Measurements from ENCODE around the gene CSH1. TPM values are rescaled to one million over a fixed set of nuclear protein-coding genes. Genes with fewer than 3 reads are reported as not detected.

Gene CSH1
- polyA plus RNA-seq, 1 of the 3 experiments (the other 2 are of a cell fraction): not detected

DNA sequence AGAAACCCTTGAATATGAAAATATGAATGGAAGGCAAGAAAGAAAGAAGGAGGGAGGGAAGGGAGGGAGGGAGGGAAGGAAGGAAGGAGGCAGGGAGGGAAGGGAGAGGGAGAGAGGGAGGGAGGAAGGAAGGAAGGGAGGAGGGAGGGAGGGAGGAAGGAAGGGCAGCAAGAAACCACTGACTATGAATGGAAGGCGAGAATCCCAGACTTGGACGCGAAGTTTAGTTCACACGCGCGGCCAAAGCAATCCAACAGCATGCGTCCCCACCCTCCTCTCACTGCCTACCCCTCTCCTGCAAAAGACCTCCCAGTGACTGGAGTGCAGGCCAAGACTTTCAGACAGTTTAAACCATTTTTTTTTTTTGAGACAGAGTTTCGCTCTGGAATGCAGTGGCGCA lies 46.0 kb downstream of the CSH1 start:
- Histone ChIP-seq H3K79me2 (ENCODE audit: insufficient read depth) (no peaks in the 10 kb centered on the region), H3K4me1 (ENCODE audit: control insufficient read depth in 1 of 2, insufficient read depth in 2 of 2, low read depth in 1 of 2, low read length in 1 of 2) (no peaks in the 10 kb centered on the region), H3K27me3 (ENCODE audit: insufficient read depth) (peaks cover 9% of the 10 kb centered on the region; the same call in 1 of the 2 replicates), H3F3A (replicated peaks; ENCODE audit: insufficient read depth) (peaks cover 3% of the 10 kb centered on the region), H3K9me3 (no peaks in the 10 kb centered on the region), H2AFZ (ENCODE audit: low read depth) (no peak overlapping the region), H3K4me3 (ENCODE audit: low read depth in 2 of 2, low read length in 1 of 2) (no peak overlapping the region), H3K9me2 (no peaks in the 10 kb centered on the region), H3K4me2 (no peak overlapping the region), H3K9ac (no peak overlapping the region), H4K20me1 (ENCODE audit: insufficient read depth) (no peaks in the 10 kb centered on the region), H3K36me3 (replicated peaks in 1 of 2; ENCODE audit: control insufficient read depth in 1 of 2, insufficient read depth in 2 of 2, low read length in 1 of 2) (no peaks in the 10 kb centered on the region), H3K27ac (ENCODE audit: low read depth in 2 of 2, low read length in 1 of 2) (no peak overlapping the region)
- ChIA-PET CTCF (interaction anchor here (1.4 to 6.4 kb wide), 2 partner anchors 16 to 39 kb away, joined by 4 to 50 read pairs; no protein-coding TSS in a partner anchor), POLR2A (no interaction called here)
- TF ChIP-seq GABPA (IDR thresholded peaks at IDR 0.05; ENCODE audit: low read depth) (no peak), RAD21 (IDR thresholded peaks at IDR 0.05; ENCODE audit: low read length) (no peak), FOSL2 (IDR thresholded peaks at IDR 0.05; ENCODE audit: borderline replicate concordance, low read depth) (no peak), MEF2A (IDR thresholded peaks at IDR 0.05; ENCODE audit: borderline replicate concordance, low read depth) (no peak), JUND (IDR thresholded peaks at IDR 0.05) (no peak), ELF1 (IDR thresholded peaks at IDR 0.05) (no peak), RFX5 (IDR thresholded peaks at IDR 0.05; ENCODE audit: low read length) (no peak), EZH2phosphoT487 (IDR thresholded peaks at IDR 0.05; ENCODE audit: borderline replicate concordance, low read depth) (no peak), NRF1 (IDR thresholded peaks at IDR 0.05; ENCODE audit: low read depth, low read length) (no peak), GATA2 (CRISPR knock-in tag; IDR thresholded peaks at IDR 0.05) (no peak)
- TF ChIP-seq, protein P1, sequence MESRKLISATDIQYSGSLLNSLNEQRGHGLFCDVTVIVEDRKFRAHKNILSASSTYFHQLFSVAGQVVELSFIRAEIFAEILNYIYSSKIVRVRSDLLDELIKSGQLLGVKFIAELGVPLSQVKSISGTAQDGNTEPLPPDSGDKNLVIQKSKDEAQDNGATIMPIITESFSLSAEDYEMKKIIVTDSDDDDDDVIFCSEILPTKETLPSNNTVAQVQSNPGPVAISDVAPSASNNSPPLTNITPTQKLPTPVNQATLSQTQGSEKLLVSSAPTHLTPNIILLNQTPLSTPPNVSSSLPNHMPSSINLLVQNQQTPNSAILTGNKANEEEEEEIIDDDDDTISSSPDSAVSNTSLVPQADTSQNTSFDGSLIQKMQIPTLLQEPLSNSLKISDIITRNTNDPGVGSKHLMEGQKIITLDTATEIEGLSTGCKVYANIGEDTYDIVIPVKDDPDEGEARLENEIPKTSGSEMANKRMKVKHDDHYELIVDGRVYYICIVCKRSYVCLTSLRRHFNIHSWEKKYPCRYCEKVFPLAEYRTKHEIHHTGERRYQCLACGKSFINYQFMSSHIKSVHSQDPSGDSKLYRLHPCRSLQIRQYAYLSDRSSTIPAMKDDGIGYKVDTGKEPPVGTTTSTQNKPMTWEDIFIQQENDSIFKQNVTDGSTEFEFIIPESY (IDR thresholded peaks at IDR 0.05; ENCODE audit: borderline replicate concordance, low read depth): no peak
- WGBS (ENCODE audit: low lambda C conversion rate): 94% methylated on average over 9 of the region's 9 CpGs
- no peak for DNase-seq

DNA sequence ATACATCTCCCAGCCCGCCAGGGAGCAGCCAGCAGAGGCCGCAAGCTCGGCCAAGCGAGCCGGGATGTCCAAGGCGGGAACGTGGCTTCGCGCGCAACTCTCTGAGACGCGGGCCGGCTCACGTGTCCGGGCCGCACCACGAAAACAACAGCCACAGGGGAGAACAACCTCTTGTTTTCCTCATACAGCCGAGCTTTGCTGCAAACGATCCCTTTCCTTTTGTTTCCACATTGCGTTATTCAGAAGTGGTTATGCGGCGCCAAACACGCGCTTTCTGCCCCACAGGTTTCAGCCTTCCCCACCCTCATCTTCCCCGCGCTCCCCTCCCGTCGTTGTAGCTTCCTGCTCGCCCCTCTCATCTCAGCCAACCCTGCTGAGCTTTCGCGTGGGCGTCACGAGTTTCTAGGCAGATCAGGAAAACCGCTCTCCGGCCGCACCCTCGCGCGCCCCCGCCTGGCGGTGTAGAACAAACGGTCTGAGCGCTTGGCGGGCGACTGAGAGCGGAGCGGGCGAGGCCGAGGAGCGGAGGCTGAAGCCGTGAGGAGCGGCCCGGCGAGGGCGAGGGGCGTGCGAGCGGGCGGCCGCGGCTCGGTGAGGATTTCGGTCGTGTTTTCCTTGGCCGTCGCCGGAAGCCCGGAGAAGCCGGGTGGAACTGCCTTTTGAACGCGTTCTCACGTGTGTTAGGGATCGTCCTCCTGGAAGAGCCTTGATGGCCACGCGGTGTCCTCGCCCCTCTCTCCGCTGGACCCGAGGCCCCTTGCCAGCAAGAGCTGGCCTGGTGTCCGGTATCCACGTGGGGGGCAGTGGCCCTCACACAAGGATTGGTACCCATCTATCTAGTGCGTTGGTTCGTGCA lies 47.3 kb downstream of the CSH1 start:
- DNase-seq: peak; percentile 66
- H3K27ac ChIP-seq (ENCODE audit: low read depth in 2 of 2, low read length in 1 of 2): no peak overlapping the region
- H4K20me1 ChIP-seq (ENCODE audit: insufficient read depth): no peaks in the 10 kb centered on the region
- TF ChIP-seq SIN3A (IDR thresholded peaks at IDR 0.05; ENCODE audit: borderline replicate concordance, low read depth, low read length): no peak
- TF ChIP-seq RAD21 (IDR thresholded peaks at IDR 0.05; ENCODE audit: low read length): no peak
- TF ChIP-seq RFX5 (IDR thresholded peaks at IDR 0.05; ENCODE audit: low read length): peak; percentile 95
- ChIA-PET CTCF (interaction anchor here (0.6 to 2.3 kb wide), 7 partner anchors 10 to 70 kb away, joined by 3 to 7 read pairs (median 3); partner anchors contain the start of gene CSHL1), POLR2A (no interaction called here)
- H3K27me3 ChIP-seq (ENCODE audit: insufficient read depth): peaks cover 2% of the 10 kb centered on the region; the same call in 1 of the 2 replicates
- no peaks in the 10 kb centered on the region for H3K9me2 ChIP-seq
- H3K4me3 ChIP-seq (ENCODE audit: low read depth in 2 of 2, low read length in 1 of 2): no peak overlapping the region; a peak in 1 of 4 replicates
- H2AFZ ChIP-seq (ENCODE audit: low read depth): no peak overlapping the region
- H3F3A ChIP-seq (replicated peaks; ENCODE audit: insufficient read depth): peaks cover 5% of the 10 kb centered on the region
- H3K4me2 ChIP-seq: no peak overlapping the region
- H3K4me1 ChIP-seq (ENCODE audit: control insufficient read depth in 1 of 2, insufficient read depth in 2 of 2, low read depth in 1 of 2, low read length in 1 of 2): no peaks in the 10 kb centered on the region
- 83% methylated on average over 82 of the region's 82 CpGs for WGBS (ENCODE audit: low lambda C conversion rate)
- no peaks in the 10 kb centered on the region for H3K9me3 ChIP-seq
- no peak overlapping the region for H3K9ac ChIP-seq
- H3K79me2 ChIP-seq (ENCODE audit: insufficient read depth): no peaks in the 10 kb centered on the region
- no peaks in the 10 kb centered on the region for H3K36me3 ChIP-seq (replicated peaks in 1 of 2; ENCODE audit: control insufficient read depth in 1 of 2, insufficient read depth in 2 of 2, low read length in 1 of 2)
